NCI-H446 treated with DMSO at 0.1 percent for 48 hours (cell line): ENCODE results near the gene CBL.

Experiments
- DNase-seq: peaks from one replicate; lab custom pipeline; 2025; lab: John Stamatoyannopoulos, UW

The CBL gene

DNA sequence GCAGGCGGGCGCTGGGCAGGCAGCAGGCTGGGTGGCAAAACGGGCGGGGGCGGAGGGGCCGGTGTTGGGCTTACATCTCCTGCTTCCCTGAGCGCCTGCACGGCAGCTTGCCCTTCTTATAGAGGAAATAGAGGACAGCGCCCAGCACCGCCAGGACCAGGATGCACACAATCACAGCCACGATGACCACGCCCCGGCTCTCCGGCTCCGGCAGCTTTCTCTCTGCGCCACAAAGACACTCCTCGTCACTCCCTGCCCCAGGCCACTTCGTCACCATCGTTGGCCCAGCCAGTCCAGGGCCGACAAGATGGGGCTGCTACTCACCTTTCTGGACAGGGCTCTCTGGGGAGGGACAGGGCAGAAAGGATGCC is 104.5 kb downstream of the CBL start:
- no peak for DNase-seq

DNA sequence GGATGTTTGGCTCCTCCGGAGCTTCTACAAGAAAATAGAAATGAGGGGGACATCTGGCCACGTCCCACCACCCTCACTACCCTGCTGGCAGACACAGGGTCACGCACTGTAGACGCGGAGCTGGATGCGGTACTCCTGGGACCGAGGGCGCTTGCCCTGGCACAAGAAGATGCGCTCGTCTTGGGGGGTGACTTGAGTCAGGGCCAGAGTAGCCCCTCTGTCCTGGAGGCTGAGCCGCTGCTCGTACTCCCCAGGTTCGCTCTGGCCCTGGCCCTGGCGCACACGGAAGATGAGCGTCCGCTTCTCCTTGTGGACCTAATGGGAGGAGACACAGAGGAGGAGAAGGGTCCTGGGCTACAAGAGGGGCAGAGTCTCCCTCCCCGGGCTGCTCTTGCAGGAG is 108.6 kb downstream of the CBL start:
- DNase-seq: no peak

DNA sequence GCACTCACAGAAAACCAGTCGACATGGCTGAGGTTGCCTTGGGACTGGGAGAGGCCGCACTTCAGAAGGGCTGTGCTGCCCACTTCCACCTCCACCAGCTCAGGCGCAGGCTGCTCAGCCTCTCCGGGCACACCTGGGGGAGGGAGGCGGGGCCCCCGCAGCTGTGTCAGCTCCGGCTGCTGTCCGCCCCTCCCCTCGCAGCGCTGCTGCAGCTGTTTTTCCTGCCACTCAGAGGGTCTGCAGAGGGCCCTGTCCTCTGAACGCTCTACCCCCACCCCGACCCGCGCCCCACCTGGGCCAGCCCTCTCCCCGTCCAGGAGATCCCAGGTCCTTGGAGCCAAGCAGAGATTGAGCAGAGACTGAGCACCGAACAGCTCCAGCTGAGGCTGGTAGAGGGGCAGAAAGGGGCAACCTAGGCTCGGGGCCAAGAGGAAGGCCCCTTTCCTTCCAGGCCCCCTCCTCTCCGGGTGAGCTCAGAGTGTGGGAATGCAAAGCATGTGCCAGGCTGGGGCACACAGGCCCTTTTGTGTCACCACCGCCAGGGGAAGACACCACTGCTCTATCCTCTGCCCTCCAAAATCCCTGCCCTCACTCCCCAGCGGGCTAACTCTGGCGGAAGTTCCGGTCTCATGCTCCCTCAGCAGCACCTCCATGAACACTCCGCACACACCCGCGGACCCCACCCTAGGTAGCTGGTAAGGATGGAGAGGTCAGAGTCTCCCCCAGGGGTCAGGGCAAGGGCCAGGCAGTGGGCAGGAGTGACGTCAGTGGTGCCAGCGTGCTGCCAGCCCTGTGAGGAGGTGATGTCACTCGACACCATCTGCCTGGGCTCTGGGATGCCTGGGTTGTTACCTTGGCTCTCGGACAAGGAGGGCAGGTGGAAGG is 109.2 kb downstream of the CBL start:
- no peak for DNase-seq

DNA sequence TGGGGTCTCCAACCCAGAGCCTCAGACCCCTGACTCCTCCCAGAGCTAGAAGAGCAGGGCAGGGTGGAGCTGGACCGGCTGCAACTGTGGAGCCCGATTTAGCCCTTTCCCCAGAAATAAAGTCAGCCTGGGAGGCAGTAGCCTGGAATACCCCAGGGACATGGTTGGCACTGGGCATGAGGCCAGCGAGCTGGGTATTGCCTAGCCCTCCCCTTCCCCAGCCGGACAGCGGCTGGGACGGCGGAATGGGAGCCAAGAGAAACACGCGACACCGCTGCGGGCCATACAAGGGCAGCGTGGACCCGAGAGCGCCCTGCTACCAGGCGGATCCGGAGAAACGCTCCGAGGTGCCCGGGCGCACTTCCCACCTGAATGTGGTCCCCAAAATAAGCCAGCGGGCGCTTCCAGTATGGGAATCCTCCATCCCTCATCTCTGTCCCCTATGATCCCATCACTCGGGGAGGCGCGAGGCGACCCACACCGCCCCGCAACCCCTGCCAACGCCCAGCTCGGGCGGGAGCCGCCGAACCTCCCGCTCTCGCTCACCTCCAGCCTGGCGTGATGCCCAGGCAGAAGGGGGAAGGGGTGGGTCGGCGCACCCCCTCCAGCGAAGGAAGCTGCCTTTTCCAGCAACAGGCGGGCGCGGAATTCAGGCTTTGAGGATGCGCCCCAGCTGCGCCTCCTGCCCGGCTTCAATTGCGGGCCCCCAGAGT is 110.0 kb downstream of the CBL start:
- DNase-seq: peak; percentile 56

DNA sequence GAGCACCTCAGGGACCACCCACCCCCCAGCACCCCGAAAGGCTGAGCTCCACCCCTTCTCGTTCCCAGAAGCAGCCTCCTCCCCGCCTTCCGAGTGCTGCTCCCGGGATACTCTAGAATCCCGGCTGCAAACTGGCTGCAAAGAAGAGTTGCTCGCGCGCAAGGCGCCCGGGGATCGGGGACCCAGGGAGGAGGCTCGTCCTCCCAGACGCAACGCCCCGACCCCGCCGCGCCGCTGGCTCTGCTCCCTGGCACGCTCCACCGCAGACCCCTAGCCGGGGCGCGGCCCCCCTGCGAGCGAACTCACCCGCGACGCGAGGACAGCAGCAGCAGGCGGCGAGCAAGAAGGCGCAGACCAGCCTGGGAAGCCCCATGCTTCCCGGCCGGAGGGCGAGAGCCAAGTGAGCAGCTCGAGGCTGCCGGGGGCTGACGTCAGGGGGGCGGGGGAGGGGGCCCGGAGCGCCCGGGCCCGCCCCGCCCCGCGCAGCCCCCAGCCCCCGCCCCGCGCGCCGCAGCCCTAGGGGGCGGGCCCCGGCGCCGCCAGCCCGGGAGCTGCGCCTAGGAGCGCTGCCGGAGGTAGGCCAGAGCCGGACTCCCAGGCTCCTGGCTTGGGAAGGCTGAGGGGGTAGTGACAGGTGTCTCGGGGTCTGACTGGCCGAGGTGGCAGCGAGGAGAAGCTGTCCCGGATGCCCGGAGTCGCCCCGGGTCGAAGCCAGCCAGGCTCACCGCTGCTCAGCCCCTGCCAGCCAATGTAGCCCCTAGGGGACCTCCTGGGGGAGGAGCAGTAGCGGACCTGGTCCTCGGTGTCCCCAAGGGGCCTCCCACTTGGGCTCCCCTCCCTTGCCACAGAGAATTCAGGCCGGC is 110.8 kb downstream of the CBL start, which contains the start of gene MCAM:
Gene MCAM, minus strand, starts transcription at position 402 of the 863 bp plus-strand sequence. Its CDS starts 29 bp downstream, at position 373.
- peak; percentile 38 for DNase-seq

DNA sequence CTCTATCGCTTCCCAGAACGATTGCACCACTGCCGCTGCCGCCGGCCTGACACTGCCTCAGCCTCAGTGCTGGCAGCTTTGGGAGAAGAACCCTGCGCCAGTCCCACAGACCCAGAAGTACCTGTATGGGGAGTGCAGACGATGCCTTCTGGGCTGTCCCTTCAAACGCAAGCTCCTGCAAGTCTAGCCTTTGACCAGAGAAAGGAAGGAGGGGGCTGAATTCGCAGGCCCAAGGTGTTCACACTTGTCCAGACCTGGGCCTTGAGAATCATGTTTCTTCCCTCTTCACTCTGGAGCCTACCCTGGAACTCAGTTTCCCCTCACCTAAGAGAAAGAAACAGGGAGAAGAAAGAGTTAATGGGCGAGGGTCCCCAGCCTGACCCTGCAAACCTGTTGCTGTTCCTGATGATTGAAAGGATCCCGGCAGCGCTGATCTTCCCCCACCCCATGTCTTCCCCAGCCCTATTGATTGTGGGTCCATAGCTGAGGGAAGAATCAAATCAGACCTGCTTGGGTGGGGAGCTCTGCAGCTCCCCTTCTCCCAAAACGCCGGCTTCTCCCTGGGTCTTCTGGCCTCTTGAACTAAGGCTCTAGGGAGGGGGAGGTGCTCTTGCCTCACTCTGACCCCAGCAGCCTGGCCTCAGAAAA is 111.6 kb downstream of the CBL start:
- DNase-seq: no peak

DNA sequence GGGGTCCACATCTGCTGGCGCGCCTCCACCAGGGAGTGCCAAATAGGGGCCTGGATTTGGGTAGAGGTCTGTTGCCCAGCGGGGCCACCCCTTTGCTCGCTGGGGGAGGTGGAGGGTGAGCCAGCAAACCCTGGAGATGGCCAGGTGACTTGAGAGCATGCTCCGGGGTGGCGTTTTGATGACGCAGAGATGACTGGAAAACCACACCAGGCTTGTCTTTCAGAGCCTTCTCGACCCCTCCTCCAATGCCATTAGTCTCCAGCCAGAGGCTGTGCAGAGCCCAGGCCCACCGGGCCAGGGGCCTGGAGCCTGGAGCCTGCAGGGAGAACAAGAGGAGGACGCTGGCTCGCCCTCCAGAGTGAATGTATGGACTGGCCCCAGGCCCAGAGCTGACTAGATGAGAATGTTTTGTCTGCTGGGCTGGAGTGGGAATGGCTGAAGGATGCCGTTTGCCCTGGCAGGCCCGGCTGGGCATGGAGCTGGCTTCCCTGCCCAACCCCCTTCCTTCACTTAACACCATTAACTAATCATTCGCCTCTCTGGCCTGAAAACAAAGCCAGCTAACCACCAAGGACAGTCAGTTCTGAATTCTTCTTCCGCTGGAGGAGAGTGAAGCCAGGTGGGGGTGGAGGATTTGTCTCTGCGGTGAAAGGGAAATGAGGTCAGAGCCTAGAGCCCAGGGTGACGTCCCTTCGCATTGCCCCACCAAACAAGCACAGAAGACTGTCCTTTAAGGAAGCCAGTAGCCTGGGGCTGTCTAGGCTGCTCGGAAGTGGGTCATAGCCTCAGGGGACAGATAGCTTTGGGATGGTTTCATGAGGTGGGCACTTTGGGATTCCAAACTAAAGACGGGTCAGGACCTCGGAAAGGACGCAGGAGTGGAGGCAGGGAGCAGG is 112.3 kb downstream of the CBL start:
- DNase-seq: peak; percentile 47

DNA sequence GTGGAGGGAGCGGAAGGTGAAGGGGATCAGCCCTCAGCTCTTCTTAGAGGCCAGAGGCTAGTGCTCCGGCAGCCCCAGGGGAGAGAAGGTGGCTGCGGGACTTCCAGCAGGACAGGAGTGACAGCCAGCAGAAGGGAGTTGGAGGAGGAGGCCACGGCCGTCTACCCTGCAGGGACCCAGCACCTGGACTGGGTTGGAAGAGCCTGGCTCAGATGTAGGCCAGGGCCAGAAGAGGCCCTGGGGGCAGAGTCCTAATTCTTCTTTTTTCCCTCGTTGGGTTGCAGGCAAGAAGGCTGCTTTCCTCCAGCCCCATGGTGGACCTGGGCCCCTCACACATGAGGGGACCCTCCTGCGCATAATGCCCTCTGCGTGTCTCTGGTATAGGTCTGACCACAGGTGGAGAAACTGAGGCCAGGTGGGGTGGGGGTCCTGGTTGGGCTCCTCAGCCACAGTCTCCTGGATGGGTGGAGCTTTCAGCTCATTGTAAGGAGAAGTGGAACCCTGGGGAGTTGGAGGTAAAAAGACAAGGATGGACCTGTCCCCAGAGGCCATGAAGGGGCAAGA is 113.1 kb downstream of the CBL start:
- DNase-seq: no peak

DNA sequence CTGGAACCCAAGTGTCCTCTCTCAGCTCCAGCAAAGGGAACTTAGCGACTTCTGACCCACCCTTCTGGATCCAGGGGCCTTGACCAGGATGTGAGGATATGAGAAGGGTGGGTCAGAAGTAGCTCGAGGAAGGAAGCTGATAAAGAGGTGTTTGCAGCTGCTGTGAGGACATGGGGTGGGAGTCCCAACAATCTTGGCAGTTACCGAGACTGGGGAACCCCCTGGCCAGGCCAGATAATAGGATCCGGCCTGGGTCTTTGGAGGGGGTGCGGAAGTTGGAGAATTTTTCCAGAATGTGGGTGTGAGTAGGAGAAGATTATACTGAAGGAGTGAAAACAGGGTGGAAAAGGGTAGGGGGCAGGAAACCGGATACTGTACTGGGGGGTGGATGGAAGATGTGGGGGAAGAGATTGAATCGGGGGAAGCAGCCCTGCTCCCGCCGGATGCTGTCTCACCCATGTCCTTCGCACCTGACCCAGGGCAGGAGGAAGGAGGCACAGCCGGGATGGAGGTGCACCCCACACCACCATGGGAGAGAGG is 113.6 kb downstream of the CBL start:
- DNase-seq: no peak

DNA sequence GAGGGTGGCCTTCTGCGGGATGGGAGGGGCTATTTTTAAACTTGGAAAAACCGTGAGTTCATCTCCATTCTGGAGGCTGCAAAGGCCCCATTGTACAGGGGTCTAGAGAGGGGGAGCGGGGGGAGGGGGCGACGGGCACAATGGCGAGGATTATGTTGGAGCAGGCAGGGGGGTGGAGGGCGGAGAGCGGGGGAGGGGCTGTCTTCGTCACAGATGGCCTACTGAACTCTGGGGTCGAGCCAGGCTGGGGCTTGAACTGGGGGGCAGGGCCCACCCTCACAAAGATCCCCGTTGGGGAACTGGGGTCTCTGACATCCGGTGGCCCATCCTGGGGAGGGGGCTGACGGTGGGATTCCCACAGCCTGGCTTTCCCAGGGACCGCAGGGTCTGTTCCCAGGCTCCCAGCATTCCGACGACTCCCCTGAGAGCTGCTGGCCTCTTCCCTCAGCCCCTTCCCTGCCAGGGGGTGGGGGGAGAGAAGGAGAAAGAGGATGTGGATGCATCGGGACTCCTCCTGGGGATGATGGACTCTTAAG is 114.2 kb downstream of the CBL start:
- no peak for DNase-seq

DNA sequence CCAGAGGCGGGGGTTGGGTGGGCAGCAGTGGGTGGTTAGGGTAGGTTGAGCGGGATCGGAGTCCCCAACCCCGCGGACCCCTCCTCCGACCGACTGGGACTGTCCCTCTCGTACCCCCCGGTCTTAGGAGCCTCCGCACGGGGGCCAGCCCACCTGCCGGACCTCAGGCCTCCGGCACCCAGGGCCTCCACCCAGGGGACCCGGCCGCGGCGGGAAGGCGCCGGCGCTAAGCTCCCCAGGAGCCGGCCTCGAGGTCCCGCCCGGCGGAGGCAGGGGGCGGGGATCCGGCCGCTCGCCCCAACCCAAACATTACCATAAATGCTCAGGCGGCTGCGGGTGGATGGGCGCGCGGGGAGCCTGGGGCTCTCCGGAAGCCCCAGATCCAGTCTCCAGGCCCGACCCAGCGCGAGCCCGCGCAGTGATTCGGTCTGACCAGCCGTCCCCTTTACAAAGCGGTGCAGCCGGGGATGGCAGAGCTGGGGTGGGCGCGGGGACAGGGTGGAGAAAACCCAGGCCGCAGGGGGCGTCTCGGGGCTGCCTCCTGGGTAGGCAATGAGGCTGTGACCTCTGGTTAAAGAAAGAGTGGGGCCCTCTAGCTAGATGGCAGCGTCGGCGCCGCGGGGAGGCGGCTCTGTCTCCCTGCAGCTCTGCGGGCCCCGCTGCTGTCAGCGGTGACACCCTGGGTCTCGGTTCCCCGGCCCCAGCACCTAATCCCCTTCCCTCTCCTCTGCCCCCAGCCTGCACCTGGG is 114.8 kb downstream of the CBL start:
- DNase-seq: no peak

DNA sequence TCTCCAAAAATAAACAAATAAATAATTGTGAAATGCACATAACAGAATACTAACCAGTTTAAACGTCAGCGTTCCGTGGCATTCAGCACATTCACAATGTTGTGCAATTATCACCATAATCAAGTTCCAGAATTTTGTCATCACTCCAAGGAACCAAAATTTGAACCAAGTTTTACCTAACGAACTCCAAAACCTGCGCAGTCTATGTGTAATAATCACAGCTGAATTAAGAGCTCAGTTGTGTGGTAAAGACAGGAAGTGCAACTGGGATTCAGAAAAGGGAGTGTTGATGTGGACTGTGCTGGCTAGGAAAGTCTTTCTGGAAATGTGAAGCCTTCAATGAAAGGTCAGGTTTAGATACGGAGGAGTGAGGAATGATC is 116.2 kb downstream of the CBL start:
- DNase-seq: no peak

DNA sequence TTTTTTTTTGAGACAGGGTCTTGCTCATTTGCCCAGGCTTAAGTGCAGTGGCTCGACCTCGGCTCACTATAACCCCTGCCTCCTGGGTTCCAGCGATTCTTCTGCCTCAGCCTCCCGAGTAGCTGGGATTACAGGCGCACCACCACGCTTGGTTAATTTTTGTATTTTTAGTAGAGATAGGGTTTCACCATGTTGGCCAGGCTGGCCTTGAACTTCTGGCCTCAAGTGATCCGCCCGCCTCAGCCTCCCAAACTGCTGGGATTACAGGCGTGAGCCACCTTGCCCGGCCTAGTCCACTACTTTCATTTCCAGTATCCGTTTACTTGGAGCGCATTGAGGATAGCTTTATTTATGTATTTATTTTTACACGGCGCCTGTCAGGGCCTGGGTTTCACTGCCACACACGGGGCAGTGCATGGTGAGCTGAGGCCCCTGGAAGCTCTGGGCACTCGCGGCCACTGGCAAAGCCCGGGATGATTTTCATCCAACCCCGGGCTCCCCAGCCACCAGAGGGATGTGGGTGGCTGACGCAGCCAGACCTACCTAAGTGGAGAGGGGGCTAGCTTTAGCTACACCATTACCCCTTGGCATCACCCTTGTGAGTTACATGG is 116.9 kb downstream of the CBL start:
- no peak for DNase-seq

DNA sequence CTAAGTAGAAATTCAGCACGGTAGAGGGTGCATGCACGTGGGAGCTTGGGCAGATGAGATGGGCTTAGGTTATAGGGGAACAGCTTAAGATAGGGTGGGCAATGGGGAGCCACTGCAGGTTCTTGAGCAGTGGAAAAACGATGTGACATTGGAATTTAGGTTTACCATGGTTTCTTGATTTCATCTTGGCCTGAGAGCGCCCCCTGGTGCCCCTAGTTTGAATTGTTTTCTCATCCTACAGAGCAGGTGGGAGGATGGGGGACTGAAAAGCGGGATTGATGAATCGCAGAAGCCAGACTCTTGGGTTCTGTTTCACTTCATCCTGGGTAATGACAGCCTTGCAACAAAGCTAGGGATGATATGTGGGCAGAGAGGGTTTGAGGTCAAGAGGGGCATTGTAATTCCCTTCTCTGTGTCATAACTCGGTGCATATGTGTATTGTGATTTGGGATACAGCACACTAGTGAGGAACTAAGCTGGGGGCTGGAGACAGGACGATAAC is 117.4 kb downstream of the CBL start:
- DNase-seq: peak; percentile 41

DNA sequence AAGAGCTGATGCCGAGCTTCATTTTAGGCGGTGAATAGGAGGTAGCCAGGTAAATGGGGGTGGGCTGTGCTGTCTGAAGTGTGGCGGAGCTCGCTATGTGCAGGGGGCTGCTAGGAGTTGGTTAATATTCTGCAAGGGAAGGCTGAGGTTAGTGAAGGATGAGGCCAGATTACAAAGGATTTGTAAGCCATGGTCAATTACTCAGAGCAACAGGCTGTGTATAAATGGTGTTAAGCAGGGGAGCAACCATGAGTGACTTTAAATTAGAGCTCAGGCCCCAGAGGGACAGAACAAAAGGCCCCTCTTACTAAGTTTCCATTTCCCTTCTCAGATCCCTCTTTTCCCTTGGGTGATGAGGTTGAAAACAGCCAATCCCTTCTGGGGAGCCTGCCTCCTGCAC is 118.0 kb downstream of the CBL start:
- no peak for DNase-seq

DNA sequence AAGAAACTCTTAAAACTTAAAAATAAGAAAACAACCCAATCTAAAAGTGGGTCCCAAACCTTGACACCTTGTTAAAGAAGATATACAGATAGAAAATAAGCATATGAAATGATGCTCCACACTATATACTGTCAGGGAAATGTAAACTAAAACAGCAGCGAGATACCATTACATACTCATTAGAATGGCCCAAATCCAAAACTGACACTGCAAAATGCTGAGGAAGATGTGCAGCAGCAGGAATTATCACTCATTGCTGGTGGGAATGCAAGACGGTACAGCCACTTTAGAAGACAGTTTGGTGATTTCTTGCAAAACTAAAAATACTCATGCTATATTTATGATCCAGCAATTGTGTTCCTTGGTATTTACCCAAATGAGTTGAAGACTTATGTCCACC is 123.2 kb downstream of the CBL start:
- no peak for DNase-seq

DNA sequence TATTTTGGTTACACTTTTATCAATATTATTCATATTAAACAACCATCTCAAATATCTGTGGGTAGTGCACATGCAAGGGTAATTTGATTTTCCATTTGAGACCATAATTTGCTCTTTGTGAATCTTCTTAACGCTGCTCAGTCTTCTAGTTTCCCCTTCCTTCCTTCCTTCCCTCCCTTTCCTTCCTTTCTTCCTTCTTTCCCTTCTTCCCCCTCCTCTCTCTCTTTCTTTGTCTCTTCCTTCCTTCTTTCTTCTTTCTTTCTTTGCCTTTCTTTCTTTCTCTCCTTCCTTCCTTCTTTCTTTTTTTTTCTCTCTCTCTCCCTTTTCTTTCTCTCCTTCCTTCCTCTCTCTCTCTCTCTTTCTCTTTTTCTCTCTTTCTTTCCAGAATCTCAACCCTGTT is 124.1 kb downstream of the CBL start:
- no peak for DNase-seq

DNA sequence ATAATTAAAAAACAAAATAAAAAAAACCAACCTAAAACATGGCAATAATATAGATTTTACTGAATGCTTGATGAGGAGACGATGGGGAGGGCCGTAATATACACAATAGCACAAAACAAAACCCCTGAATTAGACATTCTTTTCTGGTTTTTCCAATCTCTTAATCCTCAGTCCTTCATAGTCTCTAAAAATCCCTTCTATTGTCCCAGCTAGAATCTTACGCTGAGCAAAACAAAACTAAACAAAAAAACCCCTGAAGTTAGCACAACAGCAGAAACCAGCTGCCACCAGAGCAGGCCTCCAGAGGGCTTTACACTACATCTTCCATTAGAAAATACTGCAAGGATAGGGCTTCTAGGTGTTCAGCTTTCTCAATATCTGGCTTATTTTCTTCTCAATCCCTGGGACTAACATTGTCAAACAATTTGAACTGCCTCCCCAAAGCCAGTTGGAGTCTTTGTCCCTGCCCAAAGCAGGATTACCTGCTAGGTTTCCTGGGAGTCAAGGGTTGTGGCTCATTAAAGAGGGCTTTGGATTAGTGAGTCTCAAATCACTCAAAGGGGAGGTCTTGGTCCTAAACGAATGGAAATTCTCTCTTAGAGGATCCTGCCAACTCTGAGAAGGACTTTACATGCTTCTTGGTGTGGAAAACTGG is 126.1 kb downstream of the CBL start:
- no peak for DNase-seq
